ENCODE measurements around the gene KIF21B. TPM values are rescaled to one million over a fixed set of nuclear protein-coding genes. Genes with fewer than 3 reads are reported as not detected.

Gene KIF21B
- total and polyA plus RNA-seq, 7 donors: 0.28 to 18.4 (median 0.81) TPM

- 97 to 98% methylated on average over 9 of the region's 9 CpGs for WGBS, 2 donors
Observed at GRCh38 chr1:200988693-200989092, 34.8 kb downstream of the KIF21B start.

GRCh38 chr1:200985481-200985880, 38.0 kb downstream of the KIF21B start:
- Histone ChIP-seq H3K4me1 (no peaks in the 10 kb centered on the region), H3K27ac (no peak overlapping the region), H3K4me3 (no peak overlapping the region), H3K27me3 (no peaks in the 10 kb centered on the region), H3K9me3 (no peaks in the 10 kb centered on the region), H3K36me3 (no peaks in the 10 kb centered on the region)
- TF ChIP-seq EP300 (IDR thresholded peaks at IDR 0.05) (no peak), POLR2AphosphoS5 (IDR thresholded peaks at IDR 0.05) (no peak), CTCF (IDR thresholded peaks at IDR 0.05) (no peak), POLR2A (IDR thresholded peaks at IDR 0.05) (no peak)
- 95 to 98% methylated on average over 1 of the region's 1 CpG for WGBS, 2 donors
- DNase-seq: no peak
- intact Hi-C loops (cut with DNase I): no loop called here

More at GRCh38 chr1:200988693-200989092, 34.8 kb downstream of the KIF21B start:
- no peak for DNase-seq
- H3K36me3 ChIP-seq: no peaks in the 10 kb centered on the region
- no peak overlapping the region for H3K4me3 ChIP-seq
- no peaks in the 10 kb centered on the region for H3K4me1 ChIP-seq
- H3K9me3 ChIP-seq: no peaks in the 10 kb centered on the region
- TF ChIP-seq POLR2A (IDR thresholded peaks at IDR 0.05): no peak
- TF ChIP-seq EP300 (IDR thresholded peaks at IDR 0.05): no peak
- TF ChIP-seq POLR2AphosphoS5 (IDR thresholded peaks at IDR 0.05): no peak
- TF ChIP-seq CTCF (IDR thresholded peaks at IDR 0.05): no peak
- H3K27me3 ChIP-seq: no peaks in the 10 kb centered on the region
- intact Hi-C loops (cut with DNase I): no loop called here
- no peak overlapping the region for H3K27ac ChIP-seq

- WGBS, 2 donors: 93 to 95% methylated on average over 12 of the region's 12 CpGs
- Histone ChIP-seq H3K9me3 (no peaks in the 10 kb centered on the region), H3K36me3 (no peaks in the 10 kb centered on the region), H3K27me3 (no peaks in the 10 kb centered on the region), H3K4me1 (no peaks in the 10 kb centered on the region), H3K4me3 (no peak overlapping the region), H3K27ac (no peak overlapping the region)
- TF ChIP-seq POLR2AphosphoS5 (IDR thresholded peaks at IDR 0.05) (no peak), CTCF (IDR thresholded peaks at IDR 0.05) (no peak)
- DNase-seq: no peak
- intact Hi-C loops (cut with DNase I): no loop called here
Observed at GRCh38 chr1:200983035-200983561, 40.4 kb downstream of the KIF21B start.

- Histone ChIP-seq H3K4me3 (no peak overlapping the region), H3K4me1 (no peaks in the 10 kb centered on the region), H3K27ac (no peak overlapping the region), H3K9me3 (no peaks in the 10 kb centered on the region), H3K27me3 (no peaks in the 10 kb centered on the region), H3K36me3 (no peaks in the 10 kb centered on the region)
- TF ChIP-seq POLR2AphosphoS5 (IDR thresholded peaks at IDR 0.05) (no peak), EP300 (IDR thresholded peaks at IDR 0.05) (no peak), CTCF (IDR thresholded peaks at IDR 0.05) (no peak), POLR2A (IDR thresholded peaks at IDR 0.05) (no peak)
- DNase-seq: no peak
- intact Hi-C loops (cut with DNase I): no loop called here
- WGBS, 2 donors: 86% methylated on average over 19 of the region's 19 CpGs
Observed at GRCh38 chr1:200982071-200982945, 41.2 kb downstream of the KIF21B start.

Data from sigmoid colon (tissue), 7 donors.